Fibroblast of mammary gland (primary cell): ENCODE measurements around the gene DMRTA2.

Experiments used
- DNase-seq: peaks from one replicate; pipeline ENCODE4 v3.0.0-alpha.2; 2010; ENCODE audit warnings: low read depth
- H3K4me3 ChIP-seq: 2 replicates; pipeline ENCODE4 v1.5.1; 2011; ENCODE audit warnings: low read depth, mild to moderate bottlenecking, low read length, moderate library complexity; ENCODE audit not compliant: control insufficient read depth
- CTCF ChIP-seq: conservative IDR thresholded peaks from 2 replicates; pipeline ENCODE4 v1.5.1; 2011; ENCODE audit warnings: low read depth, low read length, inconsistent platforms; ENCODE audit not compliant: control insufficient read depth, insufficient read depth

DMRTA2 gene

GRCh38 chr1:50422946-50423669 is at the start of gene DMRTA2:
DMRTA2 (minus strand) TSS chr1:50423443; CDS start chr1:50421536, 1,907 bp downstream.
- DNase-seq: peak; percentile 15
- TF ChIP-seq CTCF: no peak
- H3K4me3 ChIP-seq: no peak within 1 kb of the TSS

DNA sequence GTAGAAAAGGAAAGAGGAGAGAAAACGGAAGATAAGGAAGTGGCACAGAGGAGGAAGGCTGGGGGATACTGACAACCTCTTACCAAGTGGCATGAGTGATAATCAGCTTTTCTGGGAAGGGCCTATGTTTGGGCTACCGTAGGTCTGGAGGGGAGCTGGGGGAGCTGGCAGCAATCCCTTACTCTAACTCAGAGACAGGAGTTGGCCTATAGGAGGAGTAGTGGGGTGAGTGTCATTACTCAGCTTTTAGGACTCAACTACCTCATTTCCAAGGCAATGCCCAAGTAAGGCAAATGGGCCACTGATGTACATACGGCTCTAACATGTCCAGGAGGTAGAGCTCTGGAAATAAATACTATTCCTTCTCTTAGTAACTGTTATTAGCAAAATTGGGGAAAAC is 48.7 kb upstream of the DMRTA2 start:
- DNase-seq: no peak
- no peak overlapping the region for H3K4me3 ChIP-seq
- TF ChIP-seq CTCF: no peak

DNA sequence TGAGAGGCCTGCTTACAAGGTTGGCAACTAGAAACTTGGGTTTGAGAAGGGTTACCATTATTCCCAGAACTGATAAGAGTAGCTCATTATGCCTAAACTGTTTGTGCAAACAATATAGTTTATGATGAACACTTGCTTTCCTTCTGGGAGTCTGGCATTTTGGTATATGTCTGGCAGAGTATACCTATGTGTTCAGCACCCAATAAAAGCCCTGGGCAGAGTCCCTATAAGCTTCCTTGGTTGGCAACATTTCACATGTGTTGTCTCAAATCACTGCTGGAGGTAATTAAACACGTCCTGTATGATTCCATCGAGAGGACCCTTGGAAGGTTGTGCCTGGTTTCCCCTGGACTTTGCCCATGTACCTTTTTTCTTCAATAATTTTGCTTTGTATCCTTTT is 39.7 kb upstream of the DMRTA2 start:
- H3K4me3 ChIP-seq: no peak overlapping the region
- DNase-seq: no peak
- no peak for TF ChIP-seq CTCF

DNA sequence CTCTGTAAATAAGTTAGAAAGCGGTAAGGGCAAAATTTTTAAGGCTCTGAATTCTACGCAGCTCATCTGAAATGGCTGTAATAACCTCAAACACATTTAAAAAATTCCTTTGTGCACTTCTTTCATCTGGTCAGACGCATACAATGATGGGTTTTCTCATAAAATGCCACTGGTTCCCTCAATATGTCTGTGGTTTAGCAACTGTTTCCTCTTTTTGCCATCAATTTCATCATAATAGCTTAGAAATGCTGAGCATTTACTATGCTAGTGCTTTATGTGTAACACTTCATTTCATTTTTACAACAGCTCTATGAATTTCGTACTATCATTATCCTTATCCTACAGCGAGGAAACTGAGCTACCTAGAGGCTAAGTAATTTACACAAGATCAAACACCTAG is 35.3 kb upstream of the DMRTA2 start:
- DNase-seq: no peak
- TF ChIP-seq CTCF: no peak
- no peak overlapping the region for H3K4me3 ChIP-seq

DNA sequence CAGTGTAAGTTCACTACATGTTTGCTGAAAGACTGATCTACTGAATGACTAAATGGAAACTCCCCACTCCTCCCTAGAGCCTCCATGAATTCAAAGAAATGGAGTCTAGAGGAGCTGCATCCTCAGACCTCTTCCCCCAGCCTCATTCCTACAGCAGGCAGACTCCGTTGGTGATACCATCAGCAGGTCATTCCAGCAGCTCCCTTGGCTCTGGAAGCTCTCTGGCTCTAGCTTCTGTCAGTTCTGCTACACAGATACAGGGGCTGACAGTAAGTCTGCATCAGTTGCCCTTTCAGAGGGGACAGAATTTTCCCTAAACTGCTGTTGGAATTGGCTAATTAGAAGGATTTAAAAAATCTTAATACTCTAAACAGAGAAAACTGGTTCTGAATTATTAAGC is 31.7 kb upstream of the DMRTA2 start:
- TF ChIP-seq CTCF: no peak
- no peak for DNase-seq
- no peak overlapping the region for H3K4me3 ChIP-seq

GRCh38 chr1:50453266-50453665 is 30.0 kb upstream of the DMRTA2 start:
- TF ChIP-seq CTCF: no peak
- no peak for DNase-seq
- no peak overlapping the region for H3K4me3 ChIP-seq
